ENCODE data around the gene NVL. TPM values are rescaled to one million over a fixed set of nuclear protein-coding genes. Genes with fewer than 3 reads are reported as not detected.

Gene NVL
- total and polyA plus RNA-seq, 2 of the 8 experiments (the other 6 are each of a cell fraction or from before 2014, with no cell fraction given) = 22.7 to 45.8 TPM

DNA sequence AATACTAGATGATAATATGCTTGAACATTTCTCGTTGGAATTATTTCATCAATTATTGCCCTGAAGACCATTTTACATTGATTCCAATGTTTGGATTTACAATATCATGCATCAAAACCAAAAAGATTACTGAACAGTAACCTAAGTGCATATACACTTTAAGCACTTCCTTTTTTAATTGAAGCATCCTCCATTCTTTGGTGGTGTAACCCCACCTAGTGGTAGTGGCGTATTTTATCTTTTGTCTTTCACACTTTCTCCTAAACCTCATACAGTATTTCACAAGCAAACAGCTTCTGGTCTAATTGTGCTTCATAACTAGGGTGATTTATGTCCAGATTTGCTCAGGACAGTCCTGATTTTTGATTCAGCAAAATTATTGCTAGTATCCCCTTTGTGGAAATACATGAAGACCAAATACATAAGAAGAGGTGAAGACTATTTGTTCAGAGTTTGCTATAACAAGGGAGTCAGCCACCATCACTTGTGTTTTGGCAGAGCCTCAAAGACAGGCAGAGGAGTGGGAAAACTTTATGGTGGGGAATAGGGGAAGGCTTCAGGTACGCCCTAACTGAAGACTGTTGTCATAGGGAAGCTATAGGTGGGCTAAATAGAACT lies 3.4 kb upstream of the NVL start:
- no peaks in the 10 kb centered on the region for H4K20me1 ChIP-seq (replicated peaks in 1 of 2; ENCODE audit: control insufficient read depth in 1 of 2, insufficient read depth in 2 of 2, low read length in 2 of 2)
- ChIA-PET POLR2A (ENCODE audit: partially characterized antibody) (no interaction called here), CTCF (ENCODE audit: partially characterized antibody) (interaction anchor here (0.7 to 2.8 kb wide), 21 partner anchors 13 to 522 kb away, joined by 3 to 13 read pairs (median 3); no protein-coding TSS in a partner anchor)
- H3K27me3 ChIP-seq (replicated peaks in 1 of 4; ENCODE audit: control insufficient read depth in 3 of 4, extremely low read depth in 1 of 4, insufficient read depth in 3 of 4, low read length in 3 of 4) = no peaks in the 10 kb centered on the region
- 22% methylated on average over 3 of the region's 3 CpGs; no CpG with 5 or more reads in 1 of the 2 experiments for WGBS, 2 experiments (ENCODE audit: extremely low coverage in 1 of 2, insufficient coverage in 1 of 2, insufficient read length in 1 of 2, insufficient replicate concordance in 2 of 2, low coverage in 1 of 2, low lambda C conversion rate in 2 of 2, missing lambda C conversion rate in 1 of 2)
- no peak overlapping the region for H3K14ac ChIP-seq (ENCODE audit: insufficient read length)
- peaks cover 3% of the 10 kb centered on the region; the same call in 1 of the 2 replicates for H3K79me1 ChIP-seq (ENCODE audit: low read depth, low read length)
- H3K79me2 ChIP-seq (ENCODE audit: control insufficient read depth in 1 of 2, insufficient read depth in 2 of 2, low read length in 2 of 2) = peaks cover 12 to 15% of the 10 kb centered on the region in 2 experiments
- no peak overlapping the region for H3K4me2 ChIP-seq (ENCODE audit: insufficient read depth in 1 of 2, low read depth in 2 of 2, low read length in 2 of 2)
- H3K9me3 ChIP-seq (ENCODE audit: insufficient read depth in 2 of 2, low read depth in 1 of 2, low read length in 1 of 2) = 0 out of 4 replicates have a peak, but pooled peaks cover 0 to 3% of the 10 kb centered on the region in 2 experiments
- no peak overlapping the region for H3K4ac ChIP-seq (replicated peaks; ENCODE audit: insufficient read length, low read depth, low read length)
- no peaks in the 10 kb centered on the region for H3K36me3 ChIP-seq (ENCODE audit: control insufficient read depth in 2 of 4, insufficient read depth in 4 of 4, low read length in 3 of 4)
- H3K4me1 ChIP-seq (replicated peaks in 1 of 4; ENCODE audit: control insufficient read depth in 3 of 4, insufficient read depth in 4 of 4, low read length in 3 of 4) = no peaks in the 10 kb centered on the region; a peak in 3 of 7 replicates
- no peak overlapping the region for H4K91ac ChIP-seq (replicated peaks; ENCODE audit: insufficient read length, low read length)
- H3K27ac ChIP-seq (ENCODE audit: low read depth, low read length) = no peak overlapping the region
- H2BK20ac ChIP-seq (ENCODE audit: low read length) = no peak overlapping the region
- H2BK5ac ChIP-seq (ENCODE audit: low read depth, low read length) = no peak overlapping the region
- no peak overlapping the region for H4K8ac ChIP-seq (ENCODE audit: extremely low read depth, insufficient read depth, low read length)
- H4K5ac ChIP-seq (ENCODE audit: insufficient read length, low read depth, low read length) = no peak overlapping the region
- no peak overlapping the region for H2BK15ac ChIP-seq (ENCODE audit: low read length)
- no peak for FAIRE-seq
- H3K56ac ChIP-seq (replicated peaks; ENCODE audit: insufficient read length, low read depth, low read length) = no peak overlapping the region
- H2BK12ac ChIP-seq (ENCODE audit: low read depth, low read length) = no peak overlapping the region
- H3K9ac ChIP-seq (replicated peaks in 1 of 4; ENCODE audit: extremely low read depth in 1 of 4, low read depth in 3 of 4, low read length in 3 of 4) = no peak overlapping the region
- no peak overlapping the region for H2AK5ac ChIP-seq (ENCODE audit: low read depth, low read length)
- no peak overlapping the region for H3K4me3 ChIP-seq (ENCODE audit: extremely low read depth in 1 of 4, insufficient read depth in 2 of 4, low read depth in 3 of 4, low read length in 4 of 4)
- H2BK120ac ChIP-seq (replicated peaks; ENCODE audit: low read depth, low read length) = no peak overlapping the region
- H3K23ac ChIP-seq (ENCODE audit: insufficient read length) = no peak overlapping the region
- H3K18ac ChIP-seq (ENCODE audit: extremely low read depth, low read length) = no peak overlapping the region
- no peak for DNase-seq (ENCODE audit: low read depth in 1 of 2, low spot score in 2 of 2)
- TF ChIP-seq RAD21 (IDR thresholded peaks at IDR 0.05 in 1 of 2, conservative IDR thresholded peaks at IDR 0.05 in 1 of 2; ENCODE audit: low read depth in 2 of 2, low read length in 2 of 2) (peak; percentile 78 to 86), HDAC6 (IDR thresholded peaks at IDR 0.05; ENCODE audit: low read depth, low read length) (no peak), NRF1 (IDR thresholded peaks at IDR 0.05; ENCODE audit: low read depth, low read length) (no peak)
- TF ChIP-seq, protein P1, sequence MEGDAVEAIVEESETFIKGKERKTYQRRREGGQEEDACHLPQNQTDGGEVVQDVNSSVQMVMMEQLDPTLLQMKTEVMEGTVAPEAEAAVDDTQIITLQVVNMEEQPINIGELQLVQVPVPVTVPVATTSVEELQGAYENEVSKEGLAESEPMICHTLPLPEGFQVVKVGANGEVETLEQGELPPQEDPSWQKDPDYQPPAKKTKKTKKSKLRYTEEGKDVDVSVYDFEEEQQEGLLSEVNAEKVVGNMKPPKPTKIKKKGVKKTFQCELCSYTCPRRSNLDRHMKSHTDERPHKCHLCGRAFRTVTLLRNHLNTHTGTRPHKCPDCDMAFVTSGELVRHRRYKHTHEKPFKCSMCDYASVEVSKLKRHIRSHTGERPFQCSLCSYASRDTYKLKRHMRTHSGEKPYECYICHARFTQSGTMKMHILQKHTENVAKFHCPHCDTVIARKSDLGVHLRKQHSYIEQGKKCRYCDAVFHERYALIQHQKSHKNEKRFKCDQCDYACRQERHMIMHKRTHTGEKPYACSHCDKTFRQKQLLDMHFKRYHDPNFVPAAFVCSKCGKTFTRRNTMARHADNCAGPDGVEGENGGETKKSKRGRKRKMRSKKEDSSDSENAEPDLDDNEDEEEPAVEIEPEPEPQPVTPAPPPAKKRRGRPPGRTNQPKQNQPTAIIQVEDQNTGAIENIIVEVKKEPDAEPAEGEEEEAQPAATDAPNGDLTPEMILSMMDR (IDR thresholded peaks at IDR 0.05; ENCODE audit: control extremely low read depth in 1 of 3, insufficient read depth in 1 of 3, low read depth in 1 of 3, low read length in 3 of 3) = peak in 2 of 3 experiments; percentile 36 to 69; a peak in 2 of 4 replicates
- TF ChIP-seq, protein P2, sequence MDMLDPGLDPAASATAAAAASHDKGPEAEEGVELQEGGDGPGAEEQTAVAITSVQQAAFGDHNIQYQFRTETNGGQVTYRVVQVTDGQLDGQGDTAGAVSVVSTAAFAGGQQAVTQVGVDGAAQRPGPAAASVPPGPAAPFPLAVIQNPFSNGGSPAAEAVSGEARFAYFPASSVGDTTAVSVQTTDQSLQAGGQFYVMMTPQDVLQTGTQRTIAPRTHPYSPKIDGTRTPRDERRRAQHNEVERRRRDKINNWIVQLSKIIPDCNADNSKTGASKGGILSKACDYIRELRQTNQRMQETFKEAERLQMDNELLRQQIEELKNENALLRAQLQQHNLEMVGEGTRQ (IDR thresholded peaks at IDR 0.05; ENCODE audit: low read length) = no peak
- H2AFZ ChIP-seq (ENCODE audit: low read length) = no peak overlapping the region
- peaks cover 8% of the 10 kb centered on the region for H3K23me2 ChIP-seq (ENCODE audit: low read depth, low read length)

All from H1 (cell line).